MCF 10A (cell line): Measurements from ENCODE around the gene GRID1. TPM values are rescaled to one million over a fixed set of nuclear protein-coding genes. Genes with fewer than 3 reads are reported as not detected.

Experiments
- BruUV-seq: library from RNA; stranded (reverse); fragments of 400-500 nt; replicated peaks from 2 replicates; lab custom pipeline; 2021; lab: Mats Ljungman, UMichigan
- CTCF ChIA-PET: fragments of 300-600 bp; sonication (Branson Sonifier 250); formaldehyde crosslinking; extraction: SDS; loops from one replicate; lab custom pipeline; 2021; ENCODE audit warnings: antibody characterized with exemption, inconsistent platforms; lab: Yijun Ruan, JAX
- POLR2A ChIA-PET: fragments of 300-600, 350-650 bp; sonication (Branson Sonifier 250); formaldehyde crosslinking; extraction: SDS; loops from one replicate; lab custom pipeline; 2020; ENCODE audit warnings: antibody characterized with exemption, inconsistent platforms; lab: Yijun Ruan, JAX
- DNase-seq: peaks from one replicate; pipeline ENCODE4 v3.0.0-alpha.2; 2018; ENCODE audit not compliant: unreplicated experiment
- H3K27ac Mint-ChIP-seq: one replicate; pipeline ENCODE4 v1.8.0; 2022; ENCODE audit warnings: mild to moderate bottlenecking, low read depth, mixed read lengths; ENCODE audit not compliant: unreplicated experiment
- H3K27me3 Mint-ChIP-seq: one replicate; pipeline ENCODE4 v1.8.0; 2022; ENCODE audit warnings: mixed read lengths; ENCODE audit not compliant: insufficient read depth, unreplicated experiment
- H3K36me3 Mint-ChIP-seq: one replicate; pipeline ENCODE4 v1.8.0; 2022; ENCODE audit warnings: mild to moderate bottlenecking, moderate library complexity, mixed read lengths; ENCODE audit not compliant: insufficient read depth, unreplicated experiment
- H3K4me1 Mint-ChIP-seq: one replicate; pipeline ENCODE4 v1.8.0; 2022; ENCODE audit warnings: mixed read lengths; ENCODE audit not compliant: insufficient read depth, unreplicated experiment
- H3K4me3 Mint-ChIP-seq: one replicate; pipeline ENCODE4 v1.8.0; 2022; ENCODE audit warnings: mild to moderate bottlenecking, moderate library complexity, mixed read lengths; ENCODE audit not compliant: unreplicated experiment
- H3K9me3 Mint-ChIP-seq: one replicate; pipeline ENCODE4 v1.8.0; 2022; ENCODE audit warnings: mixed read lengths; ENCODE audit not compliant: unreplicated experiment
- intact Hi-C: fragments of 100-400 bp; cut with micrococcal nuclease; formaldehyde crosslinking; loops from 2 replicates; pipeline ENCODE4 v1.14.1; 2022
- total RNA-seq: library from RNA; stranded (reverse); gene quantifications from 2 replicates; pipeline ENCODE4 v1.2.3, GENCODE V29; 2022
- TF ChIP-seq, protein P1 (sequence below): fragments of 200-600 bp; IDR thresholded peaks from one replicate; pipeline ENCODE4 v1.8.0; 2022; ENCODE audit warnings: antibody characterized with exemption, mild to moderate bottlenecking; ENCODE audit not compliant: unreplicated experiment

Gene GRID1
- total RNA-seq, 1 experiment from 2014 or later: not detected

DNA sequence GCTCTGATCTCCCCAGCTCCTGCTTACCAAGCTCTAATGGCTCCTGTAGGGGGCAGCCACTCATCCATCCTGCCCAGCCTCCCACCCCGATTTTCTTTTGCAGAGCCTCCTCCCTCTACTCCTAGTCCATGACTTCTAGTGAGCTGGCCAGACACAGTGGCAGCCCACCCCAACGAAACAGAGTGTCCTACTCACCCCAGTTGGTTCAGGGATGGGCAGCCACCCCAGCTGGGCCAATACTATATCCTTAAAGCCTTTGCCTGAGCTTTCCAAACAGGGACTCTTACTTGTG, 77.1 kb downstream of the GRID1 start:
- TF ChIP-seq, protein P1, sequence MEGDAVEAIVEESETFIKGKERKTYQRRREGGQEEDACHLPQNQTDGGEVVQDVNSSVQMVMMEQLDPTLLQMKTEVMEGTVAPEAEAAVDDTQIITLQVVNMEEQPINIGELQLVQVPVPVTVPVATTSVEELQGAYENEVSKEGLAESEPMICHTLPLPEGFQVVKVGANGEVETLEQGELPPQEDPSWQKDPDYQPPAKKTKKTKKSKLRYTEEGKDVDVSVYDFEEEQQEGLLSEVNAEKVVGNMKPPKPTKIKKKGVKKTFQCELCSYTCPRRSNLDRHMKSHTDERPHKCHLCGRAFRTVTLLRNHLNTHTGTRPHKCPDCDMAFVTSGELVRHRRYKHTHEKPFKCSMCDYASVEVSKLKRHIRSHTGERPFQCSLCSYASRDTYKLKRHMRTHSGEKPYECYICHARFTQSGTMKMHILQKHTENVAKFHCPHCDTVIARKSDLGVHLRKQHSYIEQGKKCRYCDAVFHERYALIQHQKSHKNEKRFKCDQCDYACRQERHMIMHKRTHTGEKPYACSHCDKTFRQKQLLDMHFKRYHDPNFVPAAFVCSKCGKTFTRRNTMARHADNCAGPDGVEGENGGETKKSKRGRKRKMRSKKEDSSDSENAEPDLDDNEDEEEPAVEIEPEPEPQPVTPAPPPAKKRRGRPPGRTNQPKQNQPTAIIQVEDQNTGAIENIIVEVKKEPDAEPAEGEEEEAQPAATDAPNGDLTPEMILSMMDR: no peak
- Mint-ChIP-seq H3K9me3 (peaks cover 2% of the 10 kb centered on the region), H3K27ac (no peak overlapping the region), H3K4me3 (no peak overlapping the region), H3K36me3 (no peaks in the 10 kb centered on the region), H3K4me1 (no peaks in the 10 kb centered on the region), H3K27me3 (no peaks in the 10 kb centered on the region)
- POLR2A ChIA-PET: no interaction called here
- intact Hi-C loops: no loop called here
- BruUV-seq: no TSS peak
- DNase-seq: no peak
- CTCF ChIA-PET: interaction anchor here (0.5 kb wide), 1 partner anchor 1076 kb away, joined by 3 read pairs; no protein-coding TSS in a partner anchor

DNA sequence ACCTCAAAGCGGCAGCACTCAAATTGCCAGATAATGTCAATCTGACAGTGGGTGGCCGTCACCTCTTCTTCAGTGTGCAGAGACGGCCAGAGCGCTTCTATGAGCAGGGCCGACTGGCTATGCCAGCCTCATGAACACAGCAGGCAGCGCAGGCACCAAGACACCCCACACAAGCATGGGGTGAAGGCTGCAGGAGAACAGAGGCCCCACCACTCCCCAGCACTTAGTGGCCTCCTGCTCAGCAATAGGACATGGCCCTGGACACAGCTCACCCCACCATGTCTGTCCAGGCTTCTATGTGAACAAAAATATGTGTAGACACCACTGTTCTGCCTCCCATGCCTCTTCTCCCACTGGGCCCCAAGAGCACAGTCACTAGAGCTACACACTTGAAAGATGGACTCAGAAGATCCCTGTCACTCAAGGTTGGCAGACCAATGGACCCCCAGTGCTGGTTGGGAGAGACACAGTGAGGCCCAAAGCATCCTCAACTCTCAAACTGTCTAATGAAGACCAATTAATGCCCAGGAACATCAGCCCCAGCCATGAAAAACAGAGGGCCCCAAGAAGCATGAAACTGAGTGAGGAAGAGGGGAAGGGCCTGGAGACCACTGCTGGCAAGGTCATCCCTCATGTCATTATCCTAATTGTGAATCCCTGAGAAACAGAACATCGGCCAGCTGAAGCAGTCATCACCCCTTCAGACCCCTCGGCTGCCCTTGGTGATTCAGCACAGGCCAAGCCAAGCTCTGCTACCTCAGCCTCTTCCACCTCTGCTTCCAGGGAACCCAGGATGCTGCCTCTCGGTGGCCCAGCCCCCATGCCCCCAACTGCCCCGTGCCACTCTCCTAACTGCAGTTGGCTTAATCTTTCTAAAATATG, 77.7 kb downstream of the GRID1 start:
- POLR2A ChIA-PET: no interaction called here
- Mint-ChIP-seq H3K4me1 (no peaks in the 10 kb centered on the region), H3K27ac (no peak overlapping the region), H3K9me3 (peaks cover 6% of the 10 kb centered on the region), H3K4me3 (no peak overlapping the region), H3K27me3 (no peaks in the 10 kb centered on the region), H3K36me3 (no peaks in the 10 kb centered on the region)
- TF ChIP-seq, protein P1: no peak
- intact Hi-C loops: no loop called here
- no TSS peak for BruUV-seq
- CTCF ChIA-PET: interaction anchor here (0.5 kb wide), 1 partner anchor 1076 kb away, joined by 3 read pairs; no protein-coding TSS in a partner anchor
- no peak for DNase-seq

DNA sequence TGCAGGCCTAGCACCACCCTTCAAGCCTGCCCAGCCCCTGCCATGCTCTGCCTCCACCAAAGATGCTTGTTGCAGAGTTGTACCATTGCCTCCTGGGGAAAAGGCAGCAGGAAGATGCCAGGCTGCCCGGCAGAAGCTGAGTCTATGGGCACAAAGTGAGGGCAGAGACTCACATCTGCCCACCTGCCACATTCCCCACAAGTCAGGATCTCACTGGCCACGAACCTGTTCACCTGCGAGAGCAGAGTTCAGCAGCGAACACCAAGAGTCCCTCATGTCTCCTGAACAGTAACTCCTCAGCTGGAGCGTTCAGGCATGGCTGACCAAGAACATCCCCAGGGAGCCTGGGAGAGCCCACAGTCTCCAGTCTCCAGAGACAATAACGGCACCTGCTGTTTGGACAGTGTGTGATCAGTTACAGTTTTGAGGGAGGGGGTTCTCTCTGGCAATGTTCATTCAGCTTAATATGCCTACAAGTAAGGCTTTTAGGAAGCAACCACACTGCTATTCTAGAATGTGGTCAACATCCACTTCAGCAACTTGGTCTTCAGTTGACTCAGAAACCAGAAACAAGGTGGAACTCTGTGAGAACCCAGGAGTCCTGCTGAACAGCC, 78.5 kb downstream of the GRID1 start:
- intact Hi-C loops: no loop called here
- TF ChIP-seq, protein P1: no peak
- H3K36me3 Mint-ChIP-seq: no peaks in the 10 kb centered on the region
- no peak overlapping the region for H3K27ac Mint-ChIP-seq
- POLR2A ChIA-PET: no interaction called here
- H3K27me3 Mint-ChIP-seq: no peaks in the 10 kb centered on the region
- H3K9me3 Mint-ChIP-seq: peaks cover 14% of the 10 kb centered on the region
- no peak overlapping the region for H3K4me3 Mint-ChIP-seq
- no peak for DNase-seq
- BruUV-seq: no TSS peak
- no peaks in the 10 kb centered on the region for H3K4me1 Mint-ChIP-seq
- CTCF ChIA-PET: no interaction called here

DNA sequence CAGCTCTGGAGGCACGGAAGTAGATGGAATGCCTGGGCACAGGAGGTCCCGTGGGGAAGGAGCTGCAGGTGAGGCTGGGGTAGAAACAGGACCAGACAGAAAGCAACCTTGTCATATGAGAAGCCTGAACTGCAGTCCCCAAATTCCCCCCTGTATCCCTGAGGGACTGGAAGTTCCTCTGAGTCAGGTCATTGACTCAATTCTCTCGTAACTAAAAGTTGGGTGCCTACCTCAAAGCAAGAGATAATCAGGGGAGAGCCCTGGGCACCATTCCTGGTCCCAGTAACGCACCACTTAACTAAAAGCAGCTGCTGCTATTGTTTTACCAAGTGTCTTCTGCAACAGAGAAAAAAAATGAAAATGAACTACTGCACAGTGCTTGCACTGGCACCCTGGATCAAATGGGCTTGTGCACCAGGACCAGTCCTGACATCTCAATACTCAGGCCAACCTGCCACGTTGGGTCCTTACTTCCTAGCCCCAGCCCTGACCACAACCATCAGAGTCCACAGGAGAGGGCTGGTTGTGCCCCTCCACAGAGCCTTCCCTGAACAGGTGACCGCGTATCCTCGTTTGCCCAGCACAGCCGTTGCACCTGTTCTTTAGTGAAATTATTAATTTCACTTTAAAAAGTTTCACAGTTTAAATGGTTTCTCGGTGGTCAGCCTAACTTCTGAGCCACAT, 79.3 kb downstream of the GRID1 start:
- no TSS peak for BruUV-seq
- DNase-seq: no peak
- ChIA-PET POLR2A (no interaction called here), CTCF (interaction anchor here (0.6 kb wide), 1 partner anchor 272 kb away, joined by 3 read pairs; no protein-coding TSS in a partner anchor)
- Mint-ChIP-seq H3K27ac (no peak overlapping the region), H3K9me3 (peaks cover 21% of the 10 kb centered on the region), H3K36me3 (no peaks in the 10 kb centered on the region), H3K27me3 (no peaks in the 10 kb centered on the region), H3K4me1 (no peaks in the 10 kb centered on the region), H3K4me3 (no peak overlapping the region)
- intact Hi-C loops: no loop called here
- TF ChIP-seq, protein P1: no peak
